Measurements from ENCODE around the gene NSMCE4A. TPM values are rescaled to one million over a fixed set of nuclear protein-coding genes. Genes with fewer than 3 reads are reported as not detected.
"Not testable (repeated sequence)": the region's sequence is repeated elsewhere in the genome, so short reads cannot be mapped to it uniquely, and the experiment has no call there.

NSMCE4A gene
- polyA plus RNA-seq, 1 donor from 2014 or later = 133 TPM

DNA sequence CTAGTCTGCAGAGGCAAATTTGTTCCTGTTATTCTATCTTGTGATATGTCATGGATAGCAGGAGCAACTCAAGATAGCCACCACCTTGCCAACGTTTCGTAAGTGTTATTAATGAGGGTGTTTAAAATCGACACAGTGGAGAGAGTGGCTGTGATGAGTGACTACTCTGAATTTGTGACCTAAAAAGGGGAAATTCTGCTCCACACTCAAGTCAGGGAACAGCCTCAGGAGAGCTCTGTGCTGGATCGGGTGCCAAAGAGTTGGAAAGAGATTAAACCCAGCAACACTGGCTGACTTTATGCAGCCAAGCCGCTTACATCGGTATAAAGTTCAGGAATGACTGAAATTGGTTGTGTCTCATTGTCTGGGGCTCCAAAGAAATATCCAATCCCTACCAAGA lies 23.4 kb upstream of the NSMCE4A start:
- no peak overlapping the region for H3K4me2 ChIP-seq (ENCODE audit: low read length)
- H3F3A ChIP-seq (ENCODE audit: insufficient read depth, low read length, poor library complexity, severe bottlenecking) = no peaks in the 10 kb centered on the region
- H3K79me2 ChIP-seq (replicated peaks; ENCODE audit: insufficient read depth, low read length) = no peaks in the 10 kb centered on the region
- H3K9ac ChIP-seq (ENCODE audit: low read length) = no peak overlapping the region
- no peak overlapping the region for H3K27ac ChIP-seq (ENCODE audit: low read length)
- no peak overlapping the region for H2AFZ ChIP-seq (ENCODE audit: low read depth, low read length)
- H3K27me3 ChIP-seq (ENCODE audit: insufficient read depth, low read depth, low read length) = no peaks in the 10 kb centered on the region
- no peaks in the 10 kb centered on the region for H3K36me3 ChIP-seq (ENCODE audit: insufficient read depth, low read length)
- peaks cover 6% of the 10 kb centered on the region for H3K9me3 ChIP-seq (ENCODE audit: low read length)
- H4K20me1 ChIP-seq (ENCODE audit: insufficient read depth) = no peaks in the 10 kb centered on the region
- no peak overlapping the region for H3K4me3 ChIP-seq (ENCODE audit: low read length)
- TF ChIP-seq EP300 (conservative IDR thresholded peaks at IDR 0.05; ENCODE audit: poor library complexity, severe bottlenecking) = no peak
- TF ChIP-seq, protein P1, sequence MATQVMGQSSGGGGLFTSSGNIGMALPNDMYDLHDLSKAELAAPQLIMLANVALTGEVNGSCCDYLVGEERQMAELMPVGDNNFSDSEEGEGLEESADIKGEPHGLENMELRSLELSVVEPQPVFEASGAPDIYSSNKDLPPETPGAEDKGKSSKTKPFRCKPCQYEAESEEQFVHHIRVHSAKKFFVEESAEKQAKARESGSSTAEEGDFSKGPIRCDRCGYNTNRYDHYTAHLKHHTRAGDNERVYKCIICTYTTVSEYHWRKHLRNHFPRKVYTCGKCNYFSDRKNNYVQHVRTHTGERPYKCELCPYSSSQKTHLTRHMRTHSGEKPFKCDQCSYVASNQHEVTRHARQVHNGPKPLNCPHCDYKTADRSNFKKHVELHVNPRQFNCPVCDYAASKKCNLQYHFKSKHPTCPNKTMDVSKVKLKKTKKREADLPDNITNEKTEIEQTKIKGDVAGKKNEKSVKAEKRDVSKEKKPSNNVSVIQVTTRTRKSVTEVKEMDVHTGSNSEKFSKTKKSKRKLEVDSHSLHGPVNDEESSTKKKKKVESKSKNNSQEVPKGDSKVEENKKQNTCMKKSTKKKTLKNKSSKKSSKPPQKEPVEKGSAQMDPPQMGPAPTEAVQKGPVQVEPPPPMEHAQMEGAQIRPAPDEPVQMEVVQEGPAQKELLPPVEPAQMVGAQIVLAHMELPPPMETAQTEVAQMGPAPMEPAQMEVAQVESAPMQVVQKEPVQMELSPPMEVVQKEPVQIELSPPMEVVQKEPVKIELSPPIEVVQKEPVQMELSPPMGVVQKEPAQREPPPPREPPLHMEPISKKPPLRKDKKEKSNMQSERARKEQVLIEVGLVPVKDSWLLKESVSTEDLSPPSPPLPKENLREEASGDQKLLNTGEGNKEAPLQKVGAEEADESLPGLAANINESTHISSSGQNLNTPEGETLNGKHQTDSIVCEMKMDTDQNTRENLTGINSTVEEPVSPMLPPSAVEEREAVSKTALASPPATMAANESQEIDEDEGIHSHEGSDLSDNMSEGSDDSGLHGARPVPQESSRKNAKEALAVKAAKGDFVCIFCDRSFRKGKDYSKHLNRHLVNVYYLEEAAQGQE (IDR thresholded peaks at IDR 0.05; ENCODE audit: borderline replicate concordance) = no peak
- TF ChIP-seq POLR2AphosphoS5 (IDR thresholded peaks at IDR 0.05) = no peak
- H3K9me2 ChIP-seq (ENCODE audit: insufficient read depth, low read length) = no peaks in the 10 kb centered on the region

DNA sequence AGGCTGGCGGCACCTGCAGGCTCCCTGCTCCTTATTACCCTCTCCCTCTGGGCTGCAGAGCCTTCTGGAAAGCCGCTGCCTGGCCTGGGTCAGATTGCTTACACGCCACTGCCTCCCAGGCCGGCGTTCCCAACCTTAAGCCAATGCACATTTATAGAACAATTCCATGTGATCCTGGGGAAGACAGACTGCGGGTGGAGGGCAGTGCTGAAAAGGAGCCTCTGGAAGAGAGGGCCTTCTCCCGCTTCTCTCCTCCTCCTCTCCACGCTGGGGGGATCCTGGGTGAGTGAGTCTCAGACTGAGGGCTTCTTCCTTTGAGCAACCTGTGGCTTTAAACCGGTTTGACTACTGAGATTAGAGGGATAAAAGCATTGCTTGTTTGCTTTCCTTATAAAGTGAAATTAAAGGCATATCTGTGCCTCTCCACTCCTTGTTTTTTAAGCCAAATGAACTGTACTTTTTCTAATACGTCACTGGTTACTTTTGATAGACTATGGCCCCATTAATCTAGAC lies 19.5 kb upstream of the NSMCE4A start:
- H2AFZ ChIP-seq (ENCODE audit: low read depth, low read length) = no peak overlapping the region
- no peaks in the 10 kb centered on the region for H3K9me3 ChIP-seq (ENCODE audit: low read length)
- H3K9me2 ChIP-seq (ENCODE audit: insufficient read depth, low read length) = no peaks in the 10 kb centered on the region
- H3K27me3 ChIP-seq (ENCODE audit: insufficient read depth, low read depth, low read length) = no peaks in the 10 kb centered on the region
- no peak overlapping the region for H3K4me2 ChIP-seq (ENCODE audit: low read length)
- no peak overlapping the region for H3K4me3 ChIP-seq (ENCODE audit: low read length)
- TF ChIP-seq EP300 (conservative IDR thresholded peaks at IDR 0.05; ENCODE audit: poor library complexity, severe bottlenecking) (no peak), RAD21 (conservative IDR thresholded peaks at IDR 0.05) (no peak), EZH2 (IDR thresholded peaks at IDR 0.05; ENCODE audit: borderline replicate concordance, insufficient read depth, low read length, poor library complexity, severe bottlenecking) (no peak), SMC3 (conservative IDR thresholded peaks at IDR 0.05; ENCODE audit: poor library complexity) (no peak), POLR2AphosphoS5 (IDR thresholded peaks at IDR 0.05) (no peak), TAF1 (IDR thresholded peaks at IDR 0.05; ENCODE audit: low read depth) (no peak), MXI1 (conservative IDR thresholded peaks at IDR 0.05; ENCODE audit: poor library complexity, severe bottlenecking) (no peak)
- TF ChIP-seq, protein P1 (IDR thresholded peaks at IDR 0.05; ENCODE audit: borderline replicate concordance) = no peak
- TF ChIP-seq, protein P2, sequence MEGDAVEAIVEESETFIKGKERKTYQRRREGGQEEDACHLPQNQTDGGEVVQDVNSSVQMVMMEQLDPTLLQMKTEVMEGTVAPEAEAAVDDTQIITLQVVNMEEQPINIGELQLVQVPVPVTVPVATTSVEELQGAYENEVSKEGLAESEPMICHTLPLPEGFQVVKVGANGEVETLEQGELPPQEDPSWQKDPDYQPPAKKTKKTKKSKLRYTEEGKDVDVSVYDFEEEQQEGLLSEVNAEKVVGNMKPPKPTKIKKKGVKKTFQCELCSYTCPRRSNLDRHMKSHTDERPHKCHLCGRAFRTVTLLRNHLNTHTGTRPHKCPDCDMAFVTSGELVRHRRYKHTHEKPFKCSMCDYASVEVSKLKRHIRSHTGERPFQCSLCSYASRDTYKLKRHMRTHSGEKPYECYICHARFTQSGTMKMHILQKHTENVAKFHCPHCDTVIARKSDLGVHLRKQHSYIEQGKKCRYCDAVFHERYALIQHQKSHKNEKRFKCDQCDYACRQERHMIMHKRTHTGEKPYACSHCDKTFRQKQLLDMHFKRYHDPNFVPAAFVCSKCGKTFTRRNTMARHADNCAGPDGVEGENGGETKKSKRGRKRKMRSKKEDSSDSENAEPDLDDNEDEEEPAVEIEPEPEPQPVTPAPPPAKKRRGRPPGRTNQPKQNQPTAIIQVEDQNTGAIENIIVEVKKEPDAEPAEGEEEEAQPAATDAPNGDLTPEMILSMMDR (IDR thresholded peaks at IDR 0.05; ENCODE audit: poor library complexity, severe bottlenecking) = no peak
- no peak overlapping the region for H3K9ac ChIP-seq (ENCODE audit: low read length)
- no peaks in the 10 kb centered on the region for H3K36me3 ChIP-seq (ENCODE audit: insufficient read depth, low read length)
- H3K27ac ChIP-seq (ENCODE audit: low read length) = no peak overlapping the region
- H3K79me2 ChIP-seq (replicated peaks; ENCODE audit: insufficient read depth, low read length) = no peaks in the 10 kb centered on the region
- no peaks in the 10 kb centered on the region for H4K20me1 ChIP-seq (ENCODE audit: insufficient read depth)
- no peaks in the 10 kb centered on the region for H3F3A ChIP-seq (ENCODE audit: insufficient read depth, low read length, poor library complexity, severe bottlenecking)

DNA sequence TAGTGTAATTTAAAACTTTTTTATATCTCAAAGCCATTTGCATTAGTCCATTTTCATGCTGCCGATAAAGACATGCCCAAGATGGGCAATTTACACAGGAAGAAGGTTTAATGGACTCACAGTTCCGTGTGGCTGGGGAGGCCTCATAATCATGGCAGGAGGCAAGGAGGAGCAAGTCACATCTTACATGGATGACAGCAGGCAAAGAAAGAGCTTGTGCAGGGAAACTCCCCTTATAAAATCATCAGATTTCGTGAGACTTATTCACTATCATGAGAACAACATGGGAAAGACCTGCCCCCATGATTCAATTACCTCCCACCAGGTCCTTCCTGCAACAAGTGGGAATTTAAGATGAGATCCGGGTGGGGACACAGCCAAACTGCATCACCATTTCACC lies 16.7 kb upstream of the NSMCE4A start:
- H3K27me3 ChIP-seq (ENCODE audit: insufficient read depth, low read depth, low read length); H3K27ac ChIP-seq (ENCODE audit: low read length); H3K4me3 ChIP-seq (ENCODE audit: low read length); H3K9ac ChIP-seq (ENCODE audit: low read length); H4K20me1 ChIP-seq (ENCODE audit: insufficient read depth); H3K9me2 ChIP-seq (ENCODE audit: insufficient read depth, low read length); H3K79me2 ChIP-seq (replicated peaks; ENCODE audit: insufficient read depth, low read length); H2AFZ ChIP-seq (ENCODE audit: low read depth, low read length); H3K4me2 ChIP-seq (ENCODE audit: low read length); H3F3A ChIP-seq (ENCODE audit: insufficient read depth, low read length, poor library complexity, severe bottlenecking); H3K36me3 ChIP-seq (ENCODE audit: insufficient read depth, low read length); H3K9me3 ChIP-seq (ENCODE audit: low read length): not testable (repeated sequence)
